Transverse colon (tissue), 3 donors: ENCODE data around the gene VPS26A.

Source experiments
- POLR2A ChIP-seq: fragments of 450-650 bp; IDR thresholded peaks from one replicate; pipeline ENCODE4 v1.6.1; 2016; ENCODE audit warnings: antibody characterized with exemption, mild to moderate bottlenecking, moderate library complexity
- TF ChIP-seq, protein P1 (sequence below), 5 experiments: fragments of 200-600 bp in 3 of 5; fragments of 450-650 bp in 2 of 5; sonication (generic) in 3 of 5; IDR thresholded peaks; 1 replicate in 2 of 5; 2 replicates in 3 of 5; pipeline ENCODE4 v1.5.1; 2016 to 2017; ENCODE audit warnings: antibody characterized with exemption in 5 of 5, inconsistent platforms in 3 of 5, mild to moderate bottlenecking in 2 of 5, moderate library complexity in 1 of 5

GRCh38 chr10:69220041-69220451, 96.1 kb downstream of the VPS26A start, which contains the start of gene HKDC1:
- TF ChIP-seq, protein P1, sequence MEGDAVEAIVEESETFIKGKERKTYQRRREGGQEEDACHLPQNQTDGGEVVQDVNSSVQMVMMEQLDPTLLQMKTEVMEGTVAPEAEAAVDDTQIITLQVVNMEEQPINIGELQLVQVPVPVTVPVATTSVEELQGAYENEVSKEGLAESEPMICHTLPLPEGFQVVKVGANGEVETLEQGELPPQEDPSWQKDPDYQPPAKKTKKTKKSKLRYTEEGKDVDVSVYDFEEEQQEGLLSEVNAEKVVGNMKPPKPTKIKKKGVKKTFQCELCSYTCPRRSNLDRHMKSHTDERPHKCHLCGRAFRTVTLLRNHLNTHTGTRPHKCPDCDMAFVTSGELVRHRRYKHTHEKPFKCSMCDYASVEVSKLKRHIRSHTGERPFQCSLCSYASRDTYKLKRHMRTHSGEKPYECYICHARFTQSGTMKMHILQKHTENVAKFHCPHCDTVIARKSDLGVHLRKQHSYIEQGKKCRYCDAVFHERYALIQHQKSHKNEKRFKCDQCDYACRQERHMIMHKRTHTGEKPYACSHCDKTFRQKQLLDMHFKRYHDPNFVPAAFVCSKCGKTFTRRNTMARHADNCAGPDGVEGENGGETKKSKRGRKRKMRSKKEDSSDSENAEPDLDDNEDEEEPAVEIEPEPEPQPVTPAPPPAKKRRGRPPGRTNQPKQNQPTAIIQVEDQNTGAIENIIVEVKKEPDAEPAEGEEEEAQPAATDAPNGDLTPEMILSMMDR (IDR thresholded peaks at IDR 0.05) = no peak
- no peak for TF ChIP-seq POLR2A
